ENCODE results near the gene MOV10. TPM values are rescaled to one million over a fixed set of nuclear protein-coding genes. Genes with fewer than 3 reads are reported as not detected.
A peak's percentile ranks its signal among the peaks of the same experiment; 100 is the strongest.

The MOV10 gene
- total RNA-seq, 1 donor from 2014 or later: 50.2 TPM

GRCh38 chr1:112674986-112675727, 698 bp downstream of the MOV10 start:
- ATAC-seq: peak; percentile 59

GRCh38 chr1:112675728-112676381, 1.4 kb downstream of the MOV10 start:
- ATAC-seq: no peak

GRCh38 chr1:112676543-112676942, 2.1 kb downstream of the MOV10 start:
- no peak for ATAC-seq

DNA sequence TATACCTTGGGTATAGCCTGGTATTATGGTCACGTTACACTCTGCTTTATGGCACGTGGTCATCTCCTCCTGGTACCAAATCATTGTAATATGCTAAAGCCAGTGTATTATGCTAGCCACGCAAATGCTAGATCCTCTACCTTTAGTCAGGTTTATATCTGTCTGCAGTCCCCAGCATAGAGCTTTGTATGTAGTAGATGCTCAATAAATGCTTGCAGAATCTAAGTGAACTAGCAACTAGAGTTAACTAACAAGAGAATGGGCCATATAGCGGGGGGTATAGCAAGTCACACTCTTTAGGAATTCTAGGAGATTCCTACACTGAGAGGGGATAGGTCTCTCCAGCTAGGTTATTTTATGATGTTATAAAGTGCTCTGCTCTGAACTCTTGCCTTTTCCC, 3.0 kb downstream of the MOV10 start:
- ATAC-seq: no peak

DNA sequence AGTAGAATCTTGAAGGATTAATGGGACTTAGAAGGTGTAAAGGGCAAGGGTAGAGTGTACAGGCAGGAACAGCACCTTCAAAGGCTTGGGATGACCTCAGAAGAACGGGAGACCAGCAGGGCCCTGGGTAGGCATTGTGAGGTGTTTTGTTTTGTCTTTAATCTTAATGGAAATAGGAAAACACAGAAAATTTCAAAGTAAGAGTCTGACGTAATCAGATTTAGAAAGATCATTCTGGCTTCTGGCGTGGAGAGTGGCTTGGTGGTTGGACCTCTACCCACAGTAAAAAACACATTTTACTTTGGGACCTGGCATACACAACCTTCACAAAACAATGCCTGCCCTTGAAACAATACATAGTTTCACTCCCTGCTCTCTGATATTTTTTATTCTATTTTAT, 4.1 kb downstream of the MOV10 start:
- no peak for ATAC-seq

DNA sequence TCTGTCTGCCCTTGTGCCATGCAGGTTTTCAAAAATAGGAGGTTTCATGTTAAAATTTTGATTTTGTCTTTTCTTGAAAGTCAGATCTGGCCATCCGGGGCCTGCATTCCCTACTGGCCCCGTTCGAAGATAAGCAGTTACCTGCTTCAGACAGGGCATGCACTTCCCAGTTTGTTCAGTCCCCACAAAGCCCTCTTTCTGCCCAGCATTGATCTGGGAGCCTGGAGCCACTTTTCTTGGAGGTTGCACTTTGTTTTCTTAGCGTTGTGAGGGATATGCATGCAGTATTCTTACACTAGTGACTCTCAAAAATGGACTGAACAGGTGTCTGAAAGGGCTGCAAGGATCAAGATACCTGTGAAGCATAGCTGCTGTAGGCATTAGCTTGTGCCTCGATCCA, 11.5 kb downstream of the MOV10 start:
- ATAC-seq: no peak

GRCh38 chr1:112686417-112686816, 12.0 kb downstream of the MOV10 start:
- ATAC-seq: no peak

DNA sequence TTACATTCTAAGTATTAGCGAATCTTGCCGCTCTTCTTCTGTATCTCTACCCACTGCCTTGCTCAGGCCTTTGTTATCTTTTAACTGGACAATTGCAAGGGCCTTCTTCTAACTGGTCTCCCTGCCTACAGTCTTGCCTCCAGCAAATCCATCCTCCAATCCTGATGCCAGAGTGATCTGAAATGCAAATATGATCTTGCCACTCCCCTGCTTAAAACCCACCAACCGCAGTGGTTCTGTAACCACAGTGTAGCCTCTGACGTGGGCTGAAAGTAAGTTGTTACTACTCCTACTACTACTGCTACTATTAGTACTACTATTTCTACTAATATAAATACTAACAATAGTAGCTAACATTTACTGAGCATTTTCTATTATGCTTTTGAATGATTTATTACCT, 12.4 kb downstream of the MOV10 start:
- ATAC-seq: no peak

DNA sequence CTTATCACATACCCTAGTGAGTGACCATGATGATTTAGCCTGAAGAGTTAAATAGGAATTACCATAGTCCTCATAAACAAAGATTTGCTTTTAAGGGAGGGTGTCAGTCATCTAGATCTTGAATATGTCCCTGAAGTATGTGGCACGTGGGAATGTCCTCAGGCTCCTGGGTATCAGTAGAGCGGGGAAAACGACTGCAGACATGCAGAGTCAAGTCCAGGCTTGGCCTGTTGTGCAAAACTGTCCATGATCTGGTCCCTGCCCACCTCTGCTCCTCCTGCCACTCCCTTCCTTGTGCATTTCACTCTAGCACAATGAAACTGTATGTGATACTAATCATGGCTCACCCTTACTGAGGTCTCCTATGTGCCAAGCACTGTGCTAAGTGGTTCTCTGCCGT, 12.9 kb downstream of the MOV10 start:
- ATAC-seq: peak; percentile 96

DNA sequence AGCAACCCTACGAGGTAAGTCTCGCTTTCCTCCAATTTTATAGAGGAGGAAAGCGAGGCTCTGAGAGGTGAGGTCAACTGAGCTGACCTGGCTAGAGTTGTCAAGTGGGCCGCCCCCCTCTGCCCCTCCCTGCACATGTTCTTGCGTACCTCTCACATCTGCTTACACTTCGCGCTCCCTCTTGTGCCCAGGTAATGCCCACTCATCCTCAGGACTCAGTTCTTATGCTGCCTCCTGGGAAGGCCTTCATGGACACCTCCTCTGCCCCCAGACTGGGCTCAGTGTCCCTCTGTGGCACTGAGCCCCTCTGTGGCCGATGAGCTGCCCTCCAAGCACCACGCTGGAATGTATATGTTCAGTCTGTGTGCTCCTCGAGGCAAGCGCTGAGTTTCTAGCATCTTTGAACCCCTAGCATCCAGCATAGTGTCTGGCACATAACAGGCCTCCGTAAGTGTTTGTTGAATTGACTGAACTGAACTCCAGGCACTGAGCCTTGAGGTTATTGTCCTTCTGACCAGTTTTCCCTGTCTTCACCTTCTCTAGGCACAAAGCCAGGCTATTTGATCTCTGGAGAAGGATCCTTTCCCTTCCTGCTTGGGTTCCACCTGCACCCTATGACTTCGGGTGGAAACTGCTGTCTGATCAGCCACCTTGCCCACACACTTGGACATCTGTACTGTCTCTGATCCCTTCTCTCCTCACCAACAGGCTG, 13.5 kb downstream of the MOV10 start:
- ATAC-seq: peak; percentile 44

GRCh38 chr1:112688781-112689193, 14.3 kb downstream of the MOV10 start:
- ATAC-seq: no peak

- no peak for ATAC-seq
These were observed 14.9 kb downstream of the MOV10 start for GRCh38 chr1:112689196-112689841.

DNA sequence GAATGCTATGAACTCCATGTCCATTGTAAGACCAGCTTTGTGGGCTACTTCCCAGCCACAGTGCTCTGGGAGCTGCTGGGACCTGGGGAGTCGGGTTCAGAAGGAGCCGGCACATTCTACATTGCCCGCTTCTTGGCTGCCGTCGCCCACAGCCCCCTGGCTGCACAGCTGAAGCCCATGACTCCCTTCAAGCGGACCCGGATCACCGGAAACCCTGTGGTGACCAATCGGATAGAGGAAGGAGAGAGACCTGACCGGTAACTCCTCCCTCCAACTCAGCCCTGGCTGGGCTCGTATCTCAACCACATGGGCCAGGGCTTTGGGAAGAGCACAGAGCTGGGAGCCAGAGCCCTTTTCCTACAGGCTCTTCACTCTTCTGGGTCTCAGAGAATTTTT, 15.4 kb downstream of the MOV10 start:
- ATAC-seq: no peak

GRCh38 chr1:112692681-112693080, 18.2 kb downstream of the MOV10 start:
- ATAC-seq: no peak

DNA sequence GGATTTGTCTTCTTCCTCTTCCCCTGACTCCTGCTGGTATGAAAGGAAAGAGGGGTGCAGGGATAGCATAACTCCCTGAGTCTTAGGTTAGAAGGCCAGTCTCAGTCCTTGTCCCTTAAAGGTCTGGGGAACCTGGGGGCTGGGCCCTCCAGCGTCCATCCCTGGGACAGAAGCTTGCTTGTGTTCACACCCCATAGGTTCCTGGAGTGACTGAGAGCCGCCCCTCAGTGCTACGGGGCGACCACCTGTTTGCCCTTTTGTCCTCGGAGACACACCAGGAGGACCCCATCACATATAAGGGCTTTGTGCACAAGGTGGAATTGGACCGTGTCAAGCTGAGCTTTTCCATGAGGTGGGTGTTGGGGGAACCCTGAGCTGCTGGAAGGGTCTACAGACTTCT, 19.4 kb downstream of the MOV10 start:
- ATAC-seq: no peak

DNA sequence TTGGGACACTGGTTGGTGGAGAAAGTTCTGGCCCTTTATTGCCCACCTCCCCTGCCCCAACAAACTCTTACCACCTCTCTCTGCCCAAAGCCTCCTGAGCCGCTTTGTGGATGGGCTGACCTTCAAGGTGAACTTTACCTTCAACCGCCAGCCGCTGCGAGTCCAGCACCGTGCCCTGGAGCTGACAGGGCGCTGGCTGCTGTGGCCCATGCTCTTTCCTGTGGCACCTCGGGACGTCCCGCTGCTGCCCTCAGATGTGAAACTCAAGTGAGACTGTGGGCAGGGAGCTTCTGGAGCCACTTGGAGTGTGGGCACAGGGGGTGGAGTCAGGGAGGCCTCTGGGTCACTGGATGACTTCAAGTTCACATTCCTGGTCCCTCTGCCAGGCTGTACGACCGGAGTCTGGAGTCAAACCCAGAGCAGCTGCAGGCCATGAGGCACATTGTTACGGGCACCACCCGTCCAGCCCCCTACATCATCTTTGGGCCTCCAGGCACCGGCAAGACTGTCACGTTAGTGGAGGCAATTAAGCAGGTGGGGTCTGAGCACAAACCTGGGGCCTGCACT, 20.0 kb downstream of the MOV10 start:
- ATAC-seq: no peak

- ATAC-seq: no peak
These were observed 20.8 kb downstream of the MOV10 start for GRCh38 chr1:112695276-112695675.

DNA sequence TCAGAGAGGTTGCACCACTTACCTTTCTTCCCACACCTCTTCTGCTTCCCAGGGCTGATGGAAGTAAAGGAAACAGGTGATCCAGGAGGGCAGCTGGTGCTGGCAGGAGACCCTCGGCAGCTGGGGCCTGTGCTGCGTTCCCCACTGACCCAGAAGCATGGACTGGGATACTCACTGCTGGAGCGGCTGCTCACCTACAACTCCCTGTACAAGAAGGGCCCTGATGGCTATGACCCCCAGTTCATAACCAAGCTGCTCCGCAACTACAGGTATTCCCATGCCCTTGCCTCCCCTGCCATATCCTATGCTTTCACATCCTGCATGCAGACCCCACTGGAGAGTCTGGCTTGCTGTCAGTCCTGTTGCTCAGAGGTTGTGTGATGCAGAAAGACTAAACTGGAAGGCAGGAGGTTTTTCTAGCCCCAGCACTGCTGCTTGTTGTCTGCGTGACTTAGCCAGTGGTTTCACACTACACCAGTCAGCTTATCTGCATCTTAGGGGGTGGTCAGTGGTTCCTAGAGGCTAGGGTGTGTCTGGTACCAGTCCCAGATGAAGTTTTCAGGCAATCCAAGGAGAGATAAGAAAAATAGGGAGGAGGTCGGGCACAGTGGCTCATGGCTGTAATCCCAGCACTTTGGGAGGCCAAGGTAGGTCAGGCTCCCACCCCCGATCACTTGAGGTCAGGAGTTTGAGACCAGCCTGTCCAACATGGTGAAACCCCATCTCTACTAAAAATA, 22.3 kb downstream of the MOV10 start:
- no peak for ATAC-seq

- ATAC-seq: no peak
These were observed 23.3 kb downstream of the MOV10 start for GRCh38 chr1:112697781-112698201.

DNA sequence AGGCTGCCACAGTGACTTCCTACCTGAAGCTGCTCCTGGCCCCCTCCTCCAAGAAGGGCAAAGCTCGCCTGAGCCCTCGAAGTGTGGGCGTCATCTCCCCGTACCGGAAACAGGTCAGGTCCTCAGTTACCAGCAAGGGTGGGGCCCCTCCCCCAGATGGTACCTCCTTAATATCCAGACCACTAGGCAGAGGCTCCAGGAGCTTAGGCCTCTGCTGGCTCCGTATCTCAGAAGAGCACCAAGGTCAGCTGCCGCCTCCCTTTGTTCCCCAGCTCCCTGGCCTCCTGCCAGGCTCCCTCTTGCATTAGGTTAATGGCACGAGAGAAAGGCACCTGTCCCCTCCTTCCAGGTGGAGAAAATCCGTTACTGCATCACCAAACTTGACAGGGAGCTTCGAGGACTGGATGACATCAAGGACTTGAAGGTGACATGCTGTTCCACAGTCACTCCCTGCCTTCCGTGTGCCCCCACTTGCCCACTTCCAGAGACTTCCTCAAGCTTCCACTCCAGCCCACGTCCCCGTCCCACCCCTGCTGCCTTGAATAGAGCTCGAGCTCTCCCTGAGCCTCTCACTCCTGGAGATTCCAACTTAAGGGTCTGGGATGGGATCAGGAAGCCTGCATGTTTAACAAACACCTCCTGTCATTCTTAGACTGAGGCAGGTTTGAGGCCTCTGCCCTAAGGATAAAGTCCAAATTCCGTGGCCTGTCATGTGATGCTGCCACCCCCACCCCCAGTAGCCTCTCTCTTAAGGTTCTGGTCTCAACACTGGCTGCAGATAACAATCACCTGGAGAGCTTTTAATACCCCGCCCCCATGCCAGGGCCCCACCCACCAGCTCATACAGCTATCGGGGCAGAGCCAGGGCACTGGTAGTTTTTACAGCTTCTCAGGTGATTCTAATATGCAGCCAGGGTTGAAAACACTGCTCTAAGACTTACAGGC, 24.2 kb downstream of the MOV10 start:
- ATAC-seq: no peak

Data from esophagus mucosa (tissue), 1 donor.